GM12892 (cell line): Measurements from ENCODE around the gene SLC4A3.

Experiments used
- POLR2A ChIP-seq: IDR thresholded peaks from 2 replicates; pipeline ENCODE4 v1.6.1; 2011; ENCODE audit warnings: low read depth, low read length, control low read depth
- POLR2AphosphoS5 ChIP-seq: IDR thresholded peaks from 2 replicates; pipeline ENCODE4 v1.6.1; 2011; ENCODE audit warnings: low read depth, low read length, control low read depth

- TF ChIP-seq POLR2A: no peak
- no peak for TF ChIP-seq POLR2AphosphoS5
Observed at GRCh38 chr2:219631406-219631891, 4.0 kb downstream of the SLC4A3 start.
